Colonic mucosa (tissue), 4 donors: ENCODE data around the gene CENPF. TPM values are rescaled to one million over a fixed set of nuclear protein-coding genes. Genes with fewer than 3 reads are reported as not detected.

Experiments used
- DNase-seq: peaks from one replicate; pipeline ENCODE4 v3.0.0-alpha.2; 2020
- H3K27ac ChIP-seq: fragments of 200-600 bp; one replicate; pipeline ENCODE4 v1.8.0; 2021
- H3K27me3 ChIP-seq: fragments of 200-600 bp; one replicate; pipeline ENCODE4 v1.8.0; 2021
- H3K36me3 ChIP-seq: fragments of 200-600 bp; one replicate; pipeline ENCODE4 v1.8.0; 2021
- H3K4me1 ChIP-seq: fragments of 200-600 bp; one replicate; pipeline ENCODE4 v1.8.0; 2021; ENCODE audit warnings: mild to moderate bottlenecking
- H3K4me3 ChIP-seq: fragments of 200-600 bp; one replicate; pipeline ENCODE4 v1.8.0; 2021
- H3K9ac ChIP-seq, 2 donors: one replicate each; pipeline ENCODE4 v1.7.0; 2013; ENCODE audit warnings: control low read depth in 2 of 2, low read depth in 2 of 2, low read length in 2 of 2
- H3K9me3 ChIP-seq: fragments of 200-600 bp; one replicate; pipeline ENCODE4 v1.8.0; 2021
- CTCF ChIP-seq: fragments of 200-600 bp; IDR thresholded peaks from one replicate; pipeline ENCODE4 v1.8.0; 2022; ENCODE audit warnings: antibody characterized with exemption, mild to moderate bottlenecking
- intact Hi-C: fragments of 100-400 bp; cut with DNase I; formaldehyde crosslinking; loops from one replicate; pipeline ENCODE4 v1.14.1; 2022
- total RNA-seq, 2 donors: library from RNA; stranded (reverse); fragmentation: NEBNext Ultra II Directional in 1 of 2; extraction: Animal tissue kit (Norgen Biotek cat#: 25700) in 1 of 2; gene quantifications; one replicate each; pipeline ENCODE4 v1.2.1, GENCODE V29; 2021
- donor health status: healthy.
- donor health status: DM: no; HTN: no; CAD: no.
- donor health status: DM: no; HTN: no; CAD: no.

CENPF gene
- total RNA-seq, 2 donors from 2014 or later: 21.2 to 67.9 TPM

GRCh38 chr1:214621236-214621635 is 18.2 kb downstream of the CENPF start:
- no peak for TF ChIP-seq CTCF
- Histone ChIP-seq H3K4me1 (no peaks in the 10 kb centered on the region), H3K4me3 (no peak overlapping the region), H3K9ac (no peak overlapping the region), H3K27ac (no peak overlapping the region), H3K9me3 (no peaks in the 10 kb centered on the region), H3K36me3 (no peaks in the 10 kb centered on the region), H3K27me3 (no peaks in the 10 kb centered on the region)
- intact Hi-C loops: no loop called here
- DNase-seq: no peak

- Histone ChIP-seq H3K27ac (no peak overlapping the region), H3K4me3 (no peak overlapping the region), H3K27me3 (no peaks in the 10 kb centered on the region), H3K4me1 (no peaks in the 10 kb centered on the region), H3K9ac (no peak overlapping the region), H3K9me3 (no peaks in the 10 kb centered on the region), H3K36me3 (no peaks in the 10 kb centered on the region)
- DNase-seq: no peak
- intact Hi-C loops: no loop called here
- no peak for TF ChIP-seq CTCF
Measured at GRCh38 chr1:214623430-214623829, 20.4 kb downstream of the CENPF start.

- intact Hi-C loops: loop anchor here (10.0 kb wide), 1 partner anchor 893 kb away; no protein-coding TSS in a partner anchor
- H3K9me3 ChIP-seq: no peaks in the 10 kb centered on the region
Measured at GRCh38 chr1:214632091-214632490, 29.1 kb downstream of the CENPF start.

GRCh38 chr1:214633686-214634085 is 30.7 kb downstream of the CENPF start:
- Histone ChIP-seq H3K27ac (no peak overlapping the region), H3K9me3 (no peaks in the 10 kb centered on the region), H3K4me1 (no peaks in the 10 kb centered on the region), H3K27me3 (no peaks in the 10 kb centered on the region), H3K36me3 (no peaks in the 10 kb centered on the region), H3K4me3 (no peak overlapping the region), H3K9ac (no peak overlapping the region)
- TF ChIP-seq CTCF: no peak
- DNase-seq: no peak
- intact Hi-C loops: loop anchor here (10.0 kb wide), 1 partner anchor 891 kb away; no protein-coding TSS in a partner anchor

More at GRCh38 chr1:214632091-214632490, 29.1 kb downstream of the CENPF start:
- TF ChIP-seq CTCF: no peak
- Histone ChIP-seq H3K4me3 (no peak overlapping the region), H3K9ac (no peak overlapping the region), H3K4me1 (no peaks in the 10 kb centered on the region), H3K36me3 (no peaks in the 10 kb centered on the region), H3K27me3 (no peaks in the 10 kb centered on the region), H3K27ac (no peak overlapping the region)
- DNase-seq: no peak

GRCh38 chr1:214634267-214634666 is 31.3 kb downstream of the CENPF start:
- Histone ChIP-seq H3K9me3 (no peaks in the 10 kb centered on the region), H3K9ac (no peak overlapping the region), H3K27ac (no peak overlapping the region), H3K4me1 (no peaks in the 10 kb centered on the region), H3K4me3 (no peak overlapping the region), H3K27me3 (no peaks in the 10 kb centered on the region), H3K36me3 (no peaks in the 10 kb centered on the region)
- intact Hi-C loops: loop anchor here (10.0 kb wide), 1 partner anchor 891 kb away; no protein-coding TSS in a partner anchor
- no peak for DNase-seq
- TF ChIP-seq CTCF: no peak
